ENCODE measurements around the gene CCDC77.

CCDC77 gene

DNA sequence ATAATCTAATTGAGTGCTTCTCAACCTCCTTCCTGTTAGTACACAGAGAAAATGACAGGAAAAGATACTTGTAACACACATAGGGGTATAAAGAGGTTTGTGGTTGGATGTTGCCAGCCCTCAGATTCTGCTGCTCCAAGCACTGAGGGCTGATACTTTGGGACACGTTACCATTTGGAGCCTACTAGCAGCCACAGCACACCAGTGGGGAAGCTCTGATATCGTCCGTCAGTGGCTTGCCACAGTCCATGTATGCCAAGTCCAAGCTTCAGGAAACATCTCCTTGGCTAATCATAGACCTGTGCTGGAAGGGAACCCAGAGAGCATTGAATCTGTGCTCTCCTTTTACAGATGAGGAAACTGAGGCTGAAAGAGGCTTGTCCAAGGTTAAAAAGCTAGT is 80.6 kb downstream of the CCDC77 start:
- DNase-seq = no peak

GRCh38 chr12:484096-484495 is 82.7 kb downstream of the CCDC77 start:
- DNase-seq = no peak

DNA sequence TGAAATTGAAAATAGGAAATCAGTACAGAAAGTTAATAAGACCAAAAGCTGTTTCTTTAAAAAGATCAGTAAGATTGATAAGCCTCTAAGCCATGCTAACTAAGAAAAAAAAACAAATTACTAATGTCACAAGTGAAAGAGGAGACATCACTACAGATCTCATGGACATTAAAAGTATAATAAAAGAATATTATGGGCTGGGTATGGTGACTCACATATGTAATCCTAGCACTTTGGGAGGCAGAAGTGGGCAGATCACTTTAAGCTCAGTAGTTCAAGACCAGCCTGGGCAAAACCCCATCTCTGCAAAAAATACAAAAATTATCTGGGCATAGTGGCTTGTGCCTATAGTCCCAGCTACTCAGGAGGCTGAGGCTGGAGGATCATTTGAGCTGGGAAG is 88.8 kb downstream of the CCDC77 start:
- DNase-seq = no peak

Measured in COR-L47 (cell line).